H54 (cell line): ENCODE measurements around the gene DSTN.

Experiments used
- DNase-seq: peaks from one replicate; pipeline ENCODE4 v3.0.0; 2011; ENCODE audit warnings: low spot score, mixed read lengths; ENCODE audit not compliant: insufficient read length
- FAIRE-seq: peaks from 3 replicates; lab custom pipeline; 2011; peaks lifted over from hg19 to GRCh38; lab: Jason Lieb, UNC
- POLR2A ChIP-seq: IDR thresholded peaks from 2 replicates; pipeline ENCODE4 v1.6.1; 2011; ENCODE audit warnings: low read depth, mild to moderate bottlenecking, low read length

Gene DSTN

DNA sequence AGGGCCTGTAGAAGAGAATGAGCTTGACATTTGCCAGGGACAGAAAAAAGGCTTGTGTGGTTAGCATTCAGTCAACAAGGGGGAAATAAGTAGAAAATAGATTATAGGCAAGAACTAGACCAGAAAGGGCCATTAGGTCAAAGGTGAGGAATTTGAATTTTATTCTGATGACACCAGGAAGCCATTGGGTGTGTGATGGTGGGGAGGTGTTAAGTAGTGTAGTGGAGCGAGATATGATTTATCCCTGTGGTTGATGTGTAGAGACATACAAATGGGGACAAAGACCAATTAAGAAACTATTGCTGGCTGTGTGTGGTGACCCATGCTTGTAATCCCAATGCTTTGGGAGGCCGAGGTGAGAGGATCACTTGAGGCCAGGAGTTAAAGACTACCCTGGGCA is 11.0 kb downstream of the DSTN start:
- TF ChIP-seq POLR2A, result no peak
- FAIRE-seq (no peak), DNase-seq (no peak)

DNA sequence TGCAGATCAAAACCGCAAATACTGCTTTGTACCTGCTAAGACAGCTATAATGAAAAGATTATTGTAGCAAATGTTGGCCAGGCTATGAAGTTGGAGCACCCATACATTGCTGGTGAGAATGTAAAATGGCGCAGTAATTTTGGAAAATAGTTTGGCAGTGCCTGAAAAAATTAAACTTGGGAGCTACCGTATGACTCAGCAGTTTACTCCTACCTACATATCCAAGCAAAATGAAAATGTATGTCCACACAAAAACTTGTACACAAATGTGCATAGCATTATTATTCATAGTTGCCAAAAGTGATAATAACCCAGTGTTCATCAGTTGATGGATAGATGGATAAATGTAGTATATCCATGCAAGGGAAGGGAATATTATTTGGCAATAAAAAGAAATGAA is 13.3 kb downstream of the DSTN start:
- no peak for FAIRE-seq
- no peak for DNase-seq
- no peak for TF ChIP-seq POLR2A

DNA sequence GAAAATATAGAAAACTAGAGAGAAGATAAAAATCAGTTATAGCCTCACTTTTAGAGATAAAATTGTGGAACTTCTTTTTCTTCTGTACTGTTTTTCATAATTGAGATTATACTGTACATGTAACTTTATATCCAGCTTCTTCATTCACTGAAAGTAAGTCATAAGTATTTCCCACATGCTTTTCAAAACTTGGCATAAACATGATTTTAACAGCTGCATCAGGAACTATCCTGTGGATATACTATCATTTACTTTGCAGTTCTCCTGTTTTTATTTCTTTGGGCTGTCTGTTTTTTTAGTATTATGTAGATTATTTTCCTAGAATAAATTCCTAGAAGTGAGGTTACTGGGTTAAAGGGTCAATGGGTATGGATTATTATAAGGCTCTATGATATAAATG is 14.8 kb downstream of the DSTN start:
- no peak for FAIRE-seq
- DNase-seq, result no peak

GRCh38 chr20:17586250-17586649 is 16.4 kb downstream of the DSTN start:
- no peak for DNase-seq
- FAIRE-seq, result no peak
- no peak for TF ChIP-seq POLR2A

More for the DNA sequence above, 14.8 kb downstream of the DSTN start:
- no peak for TF ChIP-seq POLR2A

DNA sequence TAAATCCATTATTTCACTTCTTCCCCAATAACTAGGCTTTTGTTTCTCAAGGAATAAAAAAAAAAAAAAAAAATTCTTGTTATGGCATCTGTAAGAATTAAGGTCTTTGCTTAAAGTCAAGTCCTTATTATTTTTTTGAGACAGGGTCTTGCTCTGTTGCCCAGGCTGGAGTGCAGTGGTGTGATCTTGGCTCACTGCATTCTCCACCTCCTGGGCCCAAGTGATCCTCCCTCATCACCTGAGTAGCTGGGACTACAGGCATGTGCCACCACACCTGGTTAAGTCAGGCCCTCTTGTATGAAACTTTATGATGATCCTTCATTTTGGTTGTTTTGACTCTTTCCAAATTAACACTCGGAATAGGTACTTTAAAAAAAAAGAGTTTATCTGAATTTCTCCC is 17.3 kb downstream of the DSTN start:
- FAIRE-seq (no peak), DNase-seq (no peak)
- no peak for TF ChIP-seq POLR2A

DNA sequence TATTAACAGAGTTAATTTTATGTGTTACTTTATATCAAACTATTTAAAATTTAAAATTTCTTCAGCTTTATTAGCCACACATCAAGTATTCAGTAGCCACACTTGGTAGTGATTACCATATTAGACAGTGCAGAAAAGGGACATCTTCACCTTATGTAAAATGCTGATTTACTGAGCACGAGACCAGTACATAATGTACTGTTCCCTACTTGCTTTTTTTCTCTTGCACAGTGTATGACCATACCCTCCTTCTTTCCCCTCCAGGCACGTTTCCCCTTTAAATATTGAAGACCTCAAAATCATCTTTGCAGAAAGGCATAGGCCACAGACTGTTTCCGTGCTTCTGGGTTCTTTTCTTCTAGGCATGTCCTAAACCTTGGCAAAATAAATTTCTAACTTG is 17.9 kb downstream of the DSTN start:
- DNase-seq (no peak), FAIRE-seq (no peak)
- TF ChIP-seq POLR2A, result no peak

- DNase-seq (no peak), FAIRE-seq (no peak)
- no peak for TF ChIP-seq POLR2A
These were observed 19.4 kb downstream of the DSTN start for GRCh38 chr20:17589161-17589834.

GRCh38 chr20:17590245-17590644 is 20.4 kb downstream of the DSTN start:
- no peak for DNase-seq
- no peak for FAIRE-seq
- no peak for TF ChIP-seq POLR2A

DNA sequence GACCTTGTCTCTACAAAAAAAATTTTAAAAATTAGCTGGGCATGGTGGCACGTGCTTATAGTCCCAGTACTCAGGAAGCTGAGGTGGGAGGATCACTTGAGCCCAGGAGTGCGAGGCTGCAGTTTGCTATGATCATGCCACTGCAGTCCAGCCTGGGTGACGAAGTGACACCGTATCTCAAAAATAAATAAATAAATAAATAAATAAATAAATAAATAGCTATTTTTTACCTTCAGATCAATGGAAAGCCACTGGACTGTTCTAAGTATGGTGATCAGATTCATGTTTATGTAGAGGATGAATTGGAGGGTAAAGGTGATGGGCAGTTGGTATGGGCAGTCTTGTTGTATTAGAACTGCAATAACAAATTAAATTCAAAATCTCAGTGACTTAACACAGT is 24.0 kb downstream of the DSTN start:
- no peak for DNase-seq
- FAIRE-seq, result no peak
- TF ChIP-seq POLR2A, result no peak

- no peak for DNase-seq
- no peak for TF ChIP-seq POLR2A
- FAIRE-seq, result no peak
These were observed 24.6 kb downstream of the DSTN start for GRCh38 chr20:17594443-17594842.

DNA sequence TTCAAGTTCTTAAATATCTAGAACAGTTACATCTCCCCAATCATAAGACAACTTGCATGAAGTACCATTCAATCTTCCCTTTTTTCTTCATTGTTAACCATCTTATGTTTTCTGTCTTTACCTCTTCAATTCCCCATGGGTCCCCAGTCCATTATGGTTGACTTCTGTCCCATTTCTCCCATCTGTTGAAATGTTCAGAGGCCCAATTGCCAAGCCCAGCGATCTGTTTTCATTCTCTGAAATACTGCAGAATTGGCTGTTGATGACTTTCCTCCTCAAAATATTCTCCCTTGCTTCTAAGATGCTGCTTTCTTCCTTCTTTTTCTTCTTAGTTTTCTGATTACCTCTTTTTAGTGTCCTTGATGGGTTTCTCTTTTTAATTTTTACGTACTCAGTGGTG is 26.0 kb downstream of the DSTN start:
- FAIRE-seq (no peak), DNase-seq (no peak)
- TF ChIP-seq POLR2A, result no peak

DNA sequence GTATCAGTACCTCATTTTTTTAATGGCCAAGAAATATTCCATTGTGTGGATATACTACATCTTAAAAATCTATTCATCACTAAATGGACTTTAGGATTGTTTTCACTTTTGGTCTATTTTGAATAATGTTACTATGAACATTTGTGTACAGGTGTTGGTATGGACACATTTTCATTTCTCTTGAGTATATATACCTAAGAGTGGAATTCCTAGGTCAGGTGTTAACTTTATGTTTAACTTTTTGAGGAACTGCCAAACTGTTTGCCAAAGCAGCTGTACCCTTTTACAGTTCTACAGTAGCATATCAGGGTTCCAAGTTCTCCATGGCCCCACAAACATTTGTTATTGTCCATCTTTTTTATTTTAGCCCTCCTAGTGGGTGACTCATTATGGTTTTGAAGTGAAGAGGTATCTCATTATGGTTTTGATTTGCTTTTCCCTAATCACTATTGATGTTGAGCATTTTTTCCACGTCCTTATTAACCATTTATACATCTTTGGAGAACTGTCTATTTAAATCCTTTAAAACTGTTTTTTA is 28.2 kb downstream of the DSTN start:
- DNase-seq (no peak), FAIRE-seq (no peak)
- no peak for TF ChIP-seq POLR2A

DNA sequence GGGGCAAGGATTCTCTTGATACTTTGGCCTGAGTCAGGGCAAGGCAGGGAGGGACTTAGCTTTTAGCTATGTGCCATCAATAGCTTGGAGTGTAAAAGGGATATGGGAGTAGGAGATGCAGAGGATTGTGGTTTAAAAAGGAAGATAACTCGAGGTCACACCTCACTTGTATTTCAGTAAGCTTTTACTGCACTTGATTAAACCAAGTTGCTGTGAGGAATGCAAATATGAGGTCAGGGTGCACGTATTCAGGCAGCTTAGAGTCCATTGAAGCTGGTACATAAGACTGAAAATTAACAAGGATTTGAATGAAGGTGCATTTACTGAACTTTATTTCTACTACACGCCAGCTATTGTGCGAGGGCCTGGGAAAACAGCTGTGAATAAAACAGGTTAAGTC is 32.1 kb downstream of the DSTN start:
- FAIRE-seq (no peak), DNase-seq (no peak)

GRCh38 chr20:17602493-17602892 is 32.6 kb downstream of the DSTN start:
- FAIRE-seq (no peak), DNase-seq (no peak)
- no peak for TF ChIP-seq POLR2A

More for the DNA sequence above, 32.1 kb downstream of the DSTN start:
- no peak for TF ChIP-seq POLR2A

GRCh38 chr20:17605131-17605660 is 35.3 kb downstream of the DSTN start:
- FAIRE-seq (no peak), DNase-seq (no peak)
- no peak for TF ChIP-seq POLR2A

DNA sequence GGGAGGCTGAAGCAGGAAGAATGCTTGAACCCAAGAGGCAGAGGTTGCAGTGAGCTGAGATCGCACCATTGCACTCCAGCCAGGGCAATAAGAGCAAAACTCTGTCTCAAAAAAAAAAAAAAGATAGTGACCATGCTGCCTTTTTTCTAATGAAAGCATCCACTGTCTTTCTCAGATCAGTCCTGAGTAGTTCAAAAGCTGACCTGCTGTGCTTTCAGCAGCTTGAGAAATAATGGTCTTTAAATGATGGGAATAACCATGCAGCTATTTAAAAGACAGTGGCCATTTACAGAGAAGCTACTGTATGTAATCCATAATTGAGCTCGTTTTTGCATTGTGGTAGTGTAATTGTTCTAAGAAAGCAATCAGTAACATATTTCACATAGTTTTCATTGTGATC is 36.1 kb downstream of the DSTN start:
- DNase-seq, result no peak
- no peak for FAIRE-seq
- TF ChIP-seq POLR2A, result no peak
